ENCODE data around the gene EXOC6B.

- TF ChIP-seq, protein P1, sequence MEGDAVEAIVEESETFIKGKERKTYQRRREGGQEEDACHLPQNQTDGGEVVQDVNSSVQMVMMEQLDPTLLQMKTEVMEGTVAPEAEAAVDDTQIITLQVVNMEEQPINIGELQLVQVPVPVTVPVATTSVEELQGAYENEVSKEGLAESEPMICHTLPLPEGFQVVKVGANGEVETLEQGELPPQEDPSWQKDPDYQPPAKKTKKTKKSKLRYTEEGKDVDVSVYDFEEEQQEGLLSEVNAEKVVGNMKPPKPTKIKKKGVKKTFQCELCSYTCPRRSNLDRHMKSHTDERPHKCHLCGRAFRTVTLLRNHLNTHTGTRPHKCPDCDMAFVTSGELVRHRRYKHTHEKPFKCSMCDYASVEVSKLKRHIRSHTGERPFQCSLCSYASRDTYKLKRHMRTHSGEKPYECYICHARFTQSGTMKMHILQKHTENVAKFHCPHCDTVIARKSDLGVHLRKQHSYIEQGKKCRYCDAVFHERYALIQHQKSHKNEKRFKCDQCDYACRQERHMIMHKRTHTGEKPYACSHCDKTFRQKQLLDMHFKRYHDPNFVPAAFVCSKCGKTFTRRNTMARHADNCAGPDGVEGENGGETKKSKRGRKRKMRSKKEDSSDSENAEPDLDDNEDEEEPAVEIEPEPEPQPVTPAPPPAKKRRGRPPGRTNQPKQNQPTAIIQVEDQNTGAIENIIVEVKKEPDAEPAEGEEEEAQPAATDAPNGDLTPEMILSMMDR (IDR thresholded peaks at IDR 0.05) = no peak
- TF ChIP-seq ZFX (IDR thresholded peaks at IDR 0.05; ENCODE audit: borderline replicate concordance) = no peak
These were observed 687.6 kb downstream of the EXOC6B start for GRCh38 chr2:72138011-72138881.
